KG1 (cell line): ENCODE data around the gene CBLC.
"Not testable (repeated sequence)": the region's sequence is repeated elsewhere in the genome, so short reads cannot be mapped to it uniquely, and the experiment has no call there.

Experiments used
- DNase-seq: peaks from one replicate; lab custom pipeline; 2025; lab: John Stamatoyannopoulos, UW

The CBLC gene

DNA sequence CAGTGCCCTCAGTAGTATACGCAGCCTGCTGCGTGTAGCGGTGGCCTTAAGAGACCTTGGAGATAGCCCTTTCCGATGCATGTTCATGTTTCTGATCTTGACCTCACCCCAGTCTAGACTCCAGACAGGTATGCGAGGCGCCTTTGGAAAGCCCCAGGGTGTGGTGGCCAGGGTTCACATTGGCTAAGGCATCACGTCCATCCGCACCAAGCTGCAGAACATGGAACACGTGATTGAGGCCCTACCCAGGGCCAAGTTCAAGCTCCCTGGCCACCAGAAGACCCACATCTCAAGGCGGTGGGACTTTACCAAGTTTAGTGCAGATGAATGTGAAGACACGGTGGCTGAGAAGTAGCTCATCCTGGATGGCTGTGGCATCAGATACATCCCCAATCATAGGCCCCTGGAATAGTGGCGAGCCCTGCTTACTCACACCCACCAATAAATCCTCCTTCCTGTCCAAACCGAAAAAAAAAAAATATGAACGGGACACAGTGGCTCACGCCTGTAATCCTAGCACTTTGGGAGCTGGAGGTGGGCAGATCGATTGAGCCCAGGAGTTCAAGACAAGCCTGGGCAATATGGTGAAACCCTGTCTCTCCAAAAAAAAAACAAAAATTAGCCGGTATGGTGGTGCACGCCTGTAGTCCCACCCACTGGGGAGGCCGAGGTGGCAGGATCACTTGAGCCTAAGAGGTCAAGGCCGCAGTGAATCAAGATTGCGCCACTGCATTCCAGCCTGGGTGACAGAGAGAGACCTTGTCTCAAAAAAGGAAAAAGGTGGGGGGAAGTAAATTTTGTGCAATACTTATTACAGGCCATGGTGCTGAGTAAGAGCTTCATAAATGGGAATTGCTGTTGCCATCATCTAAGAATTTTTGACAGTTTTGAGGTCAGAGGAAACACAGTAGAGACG lies 12.4 kb upstream of the CBLC start:
- no peak for DNase-seq

DNA sequence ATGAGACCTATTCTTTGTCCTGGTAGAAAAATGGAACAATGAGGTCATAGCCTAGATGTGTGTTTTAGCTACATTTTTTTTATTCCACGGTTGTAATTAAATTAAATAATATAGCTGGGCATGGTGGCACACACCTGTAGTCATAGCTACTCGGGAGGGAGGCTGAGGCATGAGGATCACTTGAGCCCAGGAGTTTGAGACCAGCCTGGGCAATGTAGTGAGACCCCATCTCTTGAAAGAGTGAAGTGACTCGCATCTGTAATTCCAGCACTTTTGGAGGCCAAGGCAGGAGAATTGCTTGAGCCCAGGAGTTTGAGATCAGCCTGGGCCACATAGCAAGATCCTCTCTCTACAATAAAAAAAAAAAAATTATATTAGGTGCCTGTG lies 11.7 kb upstream of the CBLC start:
- DNase-seq, result no peak

GRCh38 chr19:44767295-44768180 lies 10.2 kb upstream of the CBLC start:
- DNase-seq, result no peak

- peak; percentile 96 for DNase-seq
Measured at GRCh38 chr19:44770550-44771257, 7.0 kb upstream of the CBLC start.

GRCh38 chr19:44772144-44772543 lies 5.5 kb upstream of the CBLC start:
- not testable (repeated sequence) for DNase-seq

DNA sequence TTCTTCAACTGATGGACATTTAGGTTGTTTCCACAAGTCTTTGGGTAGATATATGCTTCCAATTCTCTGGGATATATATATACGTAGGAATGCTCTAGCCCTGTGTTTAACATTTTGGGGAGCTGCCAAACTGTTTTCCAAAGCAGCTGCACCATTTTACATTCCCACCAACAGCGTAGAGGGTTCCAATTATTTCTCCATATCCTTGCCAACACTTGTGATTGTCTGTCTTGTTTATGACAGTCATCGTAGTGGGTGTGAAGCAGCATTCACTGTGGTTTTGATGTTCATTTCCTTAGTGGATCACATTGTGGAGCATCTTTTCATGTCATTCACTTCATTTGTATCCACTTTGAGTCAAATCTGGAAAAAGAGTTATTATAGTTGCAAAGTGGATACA lies 4.7 kb upstream of the CBLC start:
- DNase-seq, result no peak

DNA sequence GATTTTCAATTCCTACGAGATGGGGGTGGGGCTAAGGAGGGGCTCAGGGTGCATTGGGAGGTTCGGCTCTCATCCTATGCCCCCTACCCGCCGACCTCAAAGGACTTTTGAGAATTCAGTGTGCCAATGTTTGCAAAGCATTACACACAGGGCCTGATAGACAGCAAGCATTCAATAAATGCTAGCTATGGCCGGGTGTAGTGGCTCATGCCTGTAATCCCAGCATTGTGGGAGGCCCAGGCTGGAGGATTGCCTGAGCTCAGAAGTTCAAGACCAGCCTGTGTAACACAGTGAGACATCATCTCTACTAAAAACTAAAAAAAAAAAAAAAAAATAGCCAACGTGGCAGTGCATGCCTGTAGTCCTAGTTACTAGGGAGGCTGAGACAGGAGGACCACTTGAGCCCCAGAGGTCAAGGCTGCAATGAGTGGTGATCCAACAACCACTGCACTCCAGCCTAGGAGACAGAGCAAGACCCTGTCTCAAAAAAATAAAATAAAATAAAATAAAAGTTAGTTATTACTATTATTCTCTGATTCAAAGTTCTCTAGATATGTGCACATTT lies 1.9 kb upstream of the CBLC start:
- no peak for DNase-seq

DNA sequence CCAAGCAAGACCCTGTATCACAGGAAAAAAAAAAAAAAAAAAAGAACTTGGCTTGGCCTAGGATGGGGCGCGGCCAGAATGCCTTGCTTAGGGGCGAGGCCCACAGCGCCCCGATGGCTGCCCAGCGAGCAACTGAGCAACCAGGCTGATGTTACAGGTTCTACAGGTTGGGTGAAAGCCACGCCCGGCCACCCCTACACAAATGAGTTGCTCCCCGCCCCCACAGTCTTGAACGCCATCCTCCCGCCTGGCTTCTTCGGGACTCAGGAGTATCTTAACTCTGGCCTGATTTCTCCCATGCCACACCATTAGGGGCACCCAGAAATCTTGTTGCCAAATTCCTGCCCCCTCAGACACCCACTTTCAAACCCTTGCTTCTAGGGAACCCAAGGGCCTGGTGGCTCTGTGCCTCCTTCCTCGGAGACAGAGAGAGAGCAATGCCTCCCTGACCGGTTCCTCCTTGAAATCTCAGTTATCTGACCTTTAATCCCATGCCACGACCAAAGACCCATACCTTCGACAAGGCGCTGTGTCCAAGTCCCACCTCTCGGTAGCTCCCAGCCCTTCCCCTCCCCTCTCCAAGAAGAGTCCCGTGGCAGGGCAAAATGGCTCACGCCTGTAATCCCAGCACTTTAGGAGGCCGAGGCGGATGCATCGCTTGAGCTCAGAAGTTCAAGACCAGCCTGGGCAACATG lies 1.1 kb upstream of the CBLC start:
- no peak for DNase-seq

DNA sequence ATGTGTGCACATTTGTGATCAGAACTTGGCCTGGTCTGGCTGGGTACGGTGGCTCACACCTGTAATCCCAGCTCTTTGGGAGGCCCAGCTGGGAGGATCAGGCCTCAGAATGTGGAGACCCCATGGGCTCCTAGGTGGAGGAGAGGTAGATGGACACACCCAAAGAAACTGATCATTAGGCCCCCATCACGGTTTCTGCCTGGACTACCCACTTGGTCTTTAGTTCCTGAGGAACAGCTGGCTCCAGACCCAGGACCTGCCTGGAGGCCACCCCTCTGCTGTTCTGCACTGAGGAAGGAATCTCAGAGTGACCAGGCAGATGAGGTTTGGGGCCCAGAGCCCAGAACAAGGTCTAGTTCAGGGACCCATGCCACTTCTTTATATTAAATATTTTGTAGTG lies 1.5 kb downstream of the CBLC start:
- DNase-seq, result no peak

GRCh38 chr19:44781694-44782093 lies 4.0 kb downstream of the CBLC start:
- not testable (repeated sequence) for DNase-seq

GRCh38 chr19:44782729-44783128 lies 5.0 kb downstream of the CBLC start:
- no peak for DNase-seq

DNA sequence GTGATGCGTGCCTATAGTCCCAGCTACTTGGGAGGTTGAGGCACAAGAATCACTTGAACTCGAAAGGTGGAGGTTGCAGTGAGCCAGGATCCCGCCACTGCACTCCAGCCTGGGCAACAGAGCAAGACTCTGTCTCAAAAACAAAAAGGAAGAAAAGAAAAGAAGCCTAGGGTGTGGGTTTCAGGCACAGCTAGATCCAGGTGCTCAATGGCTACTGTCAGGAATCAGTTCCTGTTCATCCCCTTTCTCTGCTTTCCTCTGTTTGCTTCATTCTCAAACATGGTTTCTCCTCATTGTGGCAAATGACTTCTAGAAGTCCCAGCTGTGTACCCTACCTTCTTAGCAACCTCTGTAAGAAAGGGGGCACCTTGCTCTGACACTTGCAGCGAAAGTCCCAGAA lies 5.9 kb downstream of the CBLC start:
- DNase-seq, result no peak

- no peak for DNase-seq
Measured at GRCh38 chr19:44785271-44785670, 7.6 kb downstream of the CBLC start.

GRCh38 chr19:44785993-44786392 lies 8.3 kb downstream of the CBLC start:
- no peak for DNase-seq

DNA sequence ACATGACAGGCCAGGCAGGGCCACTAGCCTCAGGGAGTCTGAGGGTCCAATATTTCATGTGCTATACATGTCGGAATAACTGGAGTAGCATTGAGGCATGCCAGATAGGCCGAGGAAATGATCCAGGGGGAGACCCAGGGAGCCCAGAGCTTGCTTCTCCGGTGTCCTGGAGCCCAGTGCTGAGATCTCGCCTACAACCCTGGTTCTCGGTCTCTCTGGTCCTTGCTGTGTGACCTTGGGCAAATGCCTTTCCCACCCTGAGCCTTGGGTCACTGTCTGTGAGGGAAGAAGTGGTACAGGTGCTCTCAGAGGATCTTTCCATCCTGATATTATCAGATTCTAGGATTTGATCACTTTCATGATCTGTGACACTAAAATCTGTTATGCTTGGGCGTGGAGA lies 11.3 kb downstream of the CBLC start:
- DNase-seq, result no peak

GRCh38 chr19:44789943-44790483 lies 12.3 kb downstream of the CBLC start:
- DNase-seq, result no peak

- DNase-seq, result no peak
Measured at GRCh38 chr19:44792281-44792680, 14.6 kb downstream of the CBLC start.

GRCh38 chr19:44794610-44795009 lies 16.9 kb downstream of the CBLC start:
- DNase-seq, result no peak

DNA sequence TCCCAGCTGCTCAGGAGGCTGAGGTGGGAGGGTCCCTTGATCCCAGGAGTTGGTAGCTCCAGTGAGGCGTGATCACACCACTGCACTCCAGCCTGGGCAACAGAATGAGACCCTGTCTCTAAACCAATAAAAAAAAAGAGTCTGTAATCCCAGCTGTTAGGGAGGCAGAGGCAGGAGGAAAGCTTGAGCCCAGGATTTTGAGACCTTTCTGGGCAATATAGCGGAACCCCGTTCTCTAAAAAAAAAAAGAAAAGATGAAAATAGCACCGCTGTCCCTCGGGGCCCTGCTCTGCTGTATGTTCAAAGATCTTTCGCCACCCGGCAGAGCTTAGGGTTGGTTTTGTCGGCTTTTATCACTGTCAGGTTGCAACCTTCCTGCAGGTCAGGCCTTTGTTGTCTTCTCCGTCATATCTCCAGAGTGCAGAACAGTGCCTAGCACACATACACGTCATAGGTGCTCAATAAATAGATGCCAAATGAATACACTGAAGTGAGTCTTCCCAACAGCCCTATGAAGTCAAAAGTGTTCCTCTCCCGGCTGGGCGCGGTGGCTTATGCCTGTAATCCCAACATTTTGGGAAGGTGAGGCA lies 17.8 kb downstream of the CBLC start:
- DNase-seq, result no peak

DNA sequence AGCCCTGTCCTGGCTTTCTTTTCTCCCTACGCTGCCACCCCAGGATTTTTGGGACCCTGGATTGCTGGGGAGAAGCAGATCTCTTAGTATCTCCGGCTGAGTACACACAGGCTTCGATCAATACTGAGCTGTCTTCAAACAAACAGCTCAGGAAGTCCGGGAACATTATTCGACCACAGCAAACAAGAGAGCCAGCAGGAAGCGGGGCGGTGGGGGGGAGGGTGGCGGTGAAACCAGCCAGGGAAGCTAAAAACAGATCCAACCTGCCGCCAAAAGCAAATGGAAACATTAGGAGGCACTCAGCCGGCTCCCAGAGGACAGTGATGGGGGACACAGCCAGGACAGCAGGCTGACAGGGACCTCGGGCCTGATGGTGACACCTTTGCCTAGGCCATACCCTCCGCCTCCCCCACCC lies 19.0 kb downstream of the CBLC start:
- peak; percentile 11 for DNase-seq
